ENCODE results near the gene TMPRSS13.

TMPRSS13 gene

DNA sequence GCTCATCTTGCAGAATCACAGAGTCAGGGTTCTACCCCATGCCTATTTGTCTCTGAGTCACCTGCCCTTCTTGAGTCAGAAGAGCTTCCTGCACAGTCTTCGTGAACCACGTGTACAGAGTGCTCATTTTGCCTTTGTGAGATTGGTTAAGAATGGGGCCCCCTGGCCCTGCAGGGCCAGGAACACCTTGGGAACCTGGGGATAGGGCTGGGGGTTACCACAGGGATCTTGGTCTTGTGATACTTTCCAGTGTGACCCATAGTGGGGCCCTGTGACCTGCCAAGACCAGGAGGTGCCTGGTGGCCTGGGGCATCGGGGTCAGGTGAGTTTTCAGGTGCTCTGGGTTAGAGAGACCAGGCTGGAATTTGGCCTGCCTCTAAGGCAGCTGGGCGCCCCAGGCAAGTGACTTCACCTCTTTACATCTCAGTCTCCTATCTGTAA lies 9.4 kb downstream of the TMPRSS13 start:
- Histone ChIP-seq H3K9me3 (ENCODE audit: severe bottlenecking) (no peaks in the 10 kb centered on the region), H3K27ac (ENCODE audit: poor library complexity, severe bottlenecking) (no peak overlapping the region), H3K4me1 (ENCODE audit: insufficient read depth, poor library complexity, severe bottlenecking) (no peaks in the 10 kb centered on the region), H3K36me3 (ENCODE audit: low read depth) (no peaks in the 10 kb centered on the region), H3K4me3 (ENCODE audit: severe bottlenecking) (no peak overlapping the region), H3K27me3 (ENCODE audit: insufficient read depth, poor library complexity, severe bottlenecking) (no peaks in the 10 kb centered on the region)
- DNase-seq (ENCODE audit: low spot score) (peak; percentile 19), ATAC-seq (ENCODE audit: low read depth) (peak; percentile 30; the same call in 1 of the 3 replicates)
- TF ChIP-seq, protein P1, sequence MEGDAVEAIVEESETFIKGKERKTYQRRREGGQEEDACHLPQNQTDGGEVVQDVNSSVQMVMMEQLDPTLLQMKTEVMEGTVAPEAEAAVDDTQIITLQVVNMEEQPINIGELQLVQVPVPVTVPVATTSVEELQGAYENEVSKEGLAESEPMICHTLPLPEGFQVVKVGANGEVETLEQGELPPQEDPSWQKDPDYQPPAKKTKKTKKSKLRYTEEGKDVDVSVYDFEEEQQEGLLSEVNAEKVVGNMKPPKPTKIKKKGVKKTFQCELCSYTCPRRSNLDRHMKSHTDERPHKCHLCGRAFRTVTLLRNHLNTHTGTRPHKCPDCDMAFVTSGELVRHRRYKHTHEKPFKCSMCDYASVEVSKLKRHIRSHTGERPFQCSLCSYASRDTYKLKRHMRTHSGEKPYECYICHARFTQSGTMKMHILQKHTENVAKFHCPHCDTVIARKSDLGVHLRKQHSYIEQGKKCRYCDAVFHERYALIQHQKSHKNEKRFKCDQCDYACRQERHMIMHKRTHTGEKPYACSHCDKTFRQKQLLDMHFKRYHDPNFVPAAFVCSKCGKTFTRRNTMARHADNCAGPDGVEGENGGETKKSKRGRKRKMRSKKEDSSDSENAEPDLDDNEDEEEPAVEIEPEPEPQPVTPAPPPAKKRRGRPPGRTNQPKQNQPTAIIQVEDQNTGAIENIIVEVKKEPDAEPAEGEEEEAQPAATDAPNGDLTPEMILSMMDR (IDR thresholded peaks at IDR 0.05; ENCODE audit: poor library complexity, severe bottlenecking), result no peak

DNA sequence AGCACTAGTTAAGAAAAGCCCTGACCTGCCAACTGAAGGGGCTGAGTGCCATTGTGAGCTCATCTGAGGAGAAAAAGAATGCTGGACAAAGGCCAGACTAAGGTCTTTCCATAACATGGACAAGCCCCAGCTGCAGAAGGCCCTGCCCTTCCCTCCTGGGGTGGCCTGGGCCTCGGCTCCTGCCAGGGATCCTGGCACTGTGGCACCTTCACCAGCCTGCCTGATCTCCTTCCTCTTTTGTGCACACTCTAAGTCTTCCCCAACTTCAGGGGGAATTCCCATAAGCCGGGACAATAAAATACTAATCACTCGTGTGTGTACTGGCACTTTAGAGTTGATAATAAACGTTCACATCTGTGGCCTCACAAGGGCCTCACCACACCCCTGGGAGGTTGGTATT lies 9.9 kb downstream of the TMPRSS13 start:
- DNase-seq (ENCODE audit: low spot score), result peak; percentile 10
- H3K27ac ChIP-seq (ENCODE audit: poor library complexity, severe bottlenecking), result no peak overlapping the region
- no peak overlapping the region for H3K4me3 ChIP-seq (ENCODE audit: severe bottlenecking)
- H3K27me3 ChIP-seq (ENCODE audit: insufficient read depth, poor library complexity, severe bottlenecking), result no peaks in the 10 kb centered on the region
- ATAC-seq (ENCODE audit: low read depth), result no peak
- H3K4me1 ChIP-seq (ENCODE audit: insufficient read depth, poor library complexity, severe bottlenecking), result no peaks in the 10 kb centered on the region
- TF ChIP-seq, protein P1 (IDR thresholded peaks at IDR 0.05; ENCODE audit: poor library complexity, severe bottlenecking), result no peak
- H3K36me3 ChIP-seq (ENCODE audit: low read depth), result no peaks in the 10 kb centered on the region
- H3K9me3 ChIP-seq (ENCODE audit: severe bottlenecking), result no peaks in the 10 kb centered on the region

DNA sequence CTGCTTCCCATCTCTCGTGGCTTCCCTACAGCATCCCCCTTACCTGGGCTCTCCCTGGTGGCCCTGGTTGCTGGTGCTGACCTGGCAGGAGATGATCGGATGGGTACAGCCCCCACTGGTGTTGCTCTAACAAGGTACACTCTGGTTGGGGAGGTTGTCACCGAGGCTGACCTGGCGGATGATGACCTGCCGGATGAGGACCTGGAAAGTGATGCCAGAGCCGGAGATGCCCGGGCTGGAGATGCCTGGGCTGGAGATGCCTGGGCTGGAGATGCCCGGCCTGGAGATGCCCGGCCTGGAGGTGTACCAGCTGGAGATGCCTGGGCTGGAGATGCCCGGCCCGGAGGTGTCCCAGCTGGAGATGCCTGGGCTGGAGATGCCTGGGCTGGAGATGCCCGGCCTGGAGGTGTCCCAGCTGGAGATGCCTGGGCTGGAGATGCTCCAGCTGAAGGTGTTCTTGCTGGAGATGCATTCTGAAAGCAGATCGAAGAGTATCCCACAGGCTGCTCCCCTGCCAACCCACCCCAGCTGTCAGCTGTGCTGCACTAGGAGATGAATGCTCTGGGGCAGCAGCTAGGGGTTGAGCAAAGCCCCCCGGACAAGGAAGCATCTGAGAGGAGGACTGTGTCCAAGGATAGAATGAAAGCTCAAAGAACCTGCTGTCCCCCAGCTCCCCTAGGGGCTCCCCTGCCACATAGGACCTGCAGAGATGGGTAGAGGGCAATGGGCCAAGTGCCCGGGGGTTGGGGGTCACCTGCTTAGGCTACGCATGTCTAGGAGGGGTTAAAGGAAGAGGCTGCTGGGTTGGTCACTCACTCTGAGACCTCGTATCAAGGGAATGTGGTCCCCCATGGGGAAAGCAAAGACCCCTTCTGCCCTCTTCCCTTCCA lies 10.6 kb downstream of the TMPRSS13 start:
- TF ChIP-seq, protein P1 (IDR thresholded peaks at IDR 0.05; ENCODE audit: poor library complexity, severe bottlenecking), result no peak
- H3K27me3 ChIP-seq (ENCODE audit: insufficient read depth, poor library complexity, severe bottlenecking), result no peaks in the 10 kb centered on the region
- no peak overlapping the region for H3K4me3 ChIP-seq (ENCODE audit: severe bottlenecking)
- no peak overlapping the region for H3K27ac ChIP-seq (ENCODE audit: poor library complexity, severe bottlenecking)
- H3K9me3 ChIP-seq (ENCODE audit: severe bottlenecking), result no peaks in the 10 kb centered on the region
- H3K4me1 ChIP-seq (ENCODE audit: insufficient read depth, poor library complexity, severe bottlenecking), result no peaks in the 10 kb centered on the region
- H3K36me3 ChIP-seq (ENCODE audit: low read depth), result no peaks in the 10 kb centered on the region
- ATAC-seq (ENCODE audit: low read depth) (no peak), DNase-seq (ENCODE audit: low spot score) (peak; percentile 29)

DNA sequence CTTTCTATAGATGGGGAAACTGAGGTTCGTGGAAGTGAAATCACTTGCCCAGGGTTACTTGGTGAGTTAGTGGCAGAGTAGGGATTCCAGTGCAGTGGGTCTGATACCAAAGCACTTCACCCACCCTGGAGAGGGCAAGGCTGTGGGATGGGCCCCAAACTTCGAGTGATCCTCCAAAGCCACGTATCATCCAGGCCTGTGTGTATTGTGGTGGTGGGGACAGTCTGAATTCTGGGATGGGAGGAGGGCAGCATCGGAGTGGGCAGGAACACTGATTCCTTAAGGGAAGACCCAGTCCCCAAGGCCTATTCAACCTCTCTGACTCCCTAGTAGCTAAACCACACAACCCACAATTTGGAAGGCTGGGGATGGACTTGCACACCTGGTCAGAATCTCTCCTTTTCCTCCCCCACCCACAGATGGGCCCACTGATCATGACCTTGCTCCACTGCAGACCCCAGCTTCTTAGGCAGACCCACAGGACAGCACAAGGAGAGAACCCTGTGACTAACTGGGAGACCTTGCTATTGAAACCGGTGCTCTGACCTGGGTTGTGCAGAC lies 11.5 kb downstream of the TMPRSS13 start:
- Histone ChIP-seq H3K27ac (ENCODE audit: poor library complexity, severe bottlenecking) (no peak overlapping the region), H3K36me3 (ENCODE audit: low read depth) (no peaks in the 10 kb centered on the region), H3K27me3 (ENCODE audit: insufficient read depth, poor library complexity, severe bottlenecking) (no peaks in the 10 kb centered on the region), H3K9me3 (ENCODE audit: severe bottlenecking) (no peaks in the 10 kb centered on the region), H3K4me1 (ENCODE audit: insufficient read depth, poor library complexity, severe bottlenecking) (no peaks in the 10 kb centered on the region), H3K4me3 (ENCODE audit: severe bottlenecking) (no peak overlapping the region)
- no peak for ATAC-seq (ENCODE audit: low read depth)
- TF ChIP-seq, protein P1 (IDR thresholded peaks at IDR 0.05; ENCODE audit: poor library complexity, severe bottlenecking), result no peak
- DNase-seq (ENCODE audit: low spot score), result peak; percentile 15

All from RWPE2 (cell line).